Dedifferentiated amniotic fluid mesenchymal stem cell (primary cell): ENCODE measurements around the gene GAMT.
"Not testable (repeated sequence)": the region's sequence is repeated elsewhere in the genome, so short reads cannot be mapped to it uniquely, and the experiment has no call there.

Experiments used
- DNase-seq: peaks from one replicate; pipeline ENCODE4 v3.0.0-alpha.2; 2016; ENCODE audit errors: extremely low spot score

The GAMT gene

GRCh38 chr19:1401138-1401888 is at the start of gene GAMT:
Gene GAMT, minus strand, starts transcription at chr19:1401542. Its CDS starts 66 bp downstream, at chr19:1401476.
- DNase-seq: no peak

- no peak for DNase-seq
Observed at GRCh38 chr19:1449467-1450442, 48.4 kb upstream of the GAMT start, which contains the start of gene APC2. Gene APC2, plus strand, starts transcription at chr19:1450121. Its CDS starts 2,881 bp downstream, at chr19:1453002.

DNA sequence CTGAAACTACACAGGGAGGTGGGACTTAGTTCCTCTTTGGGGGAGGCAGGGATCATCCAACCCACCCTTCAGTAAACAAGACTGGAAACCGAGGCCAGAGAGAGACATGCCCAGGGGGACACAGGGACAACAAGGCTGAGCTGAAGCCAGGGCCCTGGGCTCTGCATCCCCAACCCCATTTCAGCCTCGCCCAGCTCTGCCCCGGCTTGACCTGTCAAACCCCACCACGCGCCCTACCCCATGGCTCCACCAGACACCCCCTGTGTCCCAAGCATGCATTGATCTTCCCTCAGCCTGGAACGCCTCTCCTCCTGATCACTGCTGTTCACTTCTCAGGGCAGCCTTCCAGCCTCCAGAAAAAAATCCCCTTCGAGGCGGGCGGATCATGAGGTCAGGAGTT is 46.6 kb upstream of the GAMT start:
- no peak for DNase-seq

GRCh38 chr19:1447504-1447903 is 46.2 kb upstream of the GAMT start:
- DNase-seq: no peak

DNA sequence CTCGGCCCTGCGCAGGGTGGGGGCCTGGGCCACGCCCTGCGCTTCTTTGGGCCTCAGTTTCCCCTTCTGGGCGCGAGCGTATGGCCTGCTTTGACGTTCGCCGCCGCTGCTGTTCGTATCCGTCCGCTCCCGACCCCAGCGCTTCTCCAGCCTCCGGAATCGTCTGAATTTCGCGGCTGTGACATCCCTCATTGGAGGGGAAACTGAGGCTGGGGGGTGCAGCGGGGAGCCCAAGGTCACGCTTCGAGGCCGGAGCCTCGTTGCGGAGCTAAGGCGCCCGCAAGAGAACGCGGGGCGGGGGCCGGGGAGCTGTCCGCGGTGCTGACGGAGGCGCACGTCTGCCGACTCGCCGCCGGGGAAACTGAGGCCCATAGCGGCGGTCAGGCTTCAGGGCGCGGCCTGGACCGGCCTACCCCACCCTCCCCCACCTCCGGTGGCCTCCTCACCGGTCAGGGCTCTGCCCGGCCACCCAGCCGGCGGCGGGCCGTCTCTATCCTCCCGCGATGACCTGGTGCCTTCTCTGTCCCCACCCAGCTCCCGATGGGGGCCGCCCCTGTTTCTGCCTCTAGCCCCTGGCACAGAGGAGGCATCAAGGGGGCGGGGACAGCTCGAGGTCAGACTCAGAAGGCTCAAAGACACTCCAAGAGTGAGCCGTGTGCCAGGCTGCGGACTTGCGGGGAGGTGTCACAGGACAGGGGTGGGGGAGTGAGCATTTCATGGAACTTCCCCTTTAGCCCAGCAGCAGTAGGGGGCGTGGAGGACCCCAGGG is 45.6 kb upstream of the GAMT start:
- no peak for DNase-seq

GRCh38 chr19:1445932-1446712 is 44.8 kb upstream of the GAMT start:
- DNase-seq: no peak

DNA sequence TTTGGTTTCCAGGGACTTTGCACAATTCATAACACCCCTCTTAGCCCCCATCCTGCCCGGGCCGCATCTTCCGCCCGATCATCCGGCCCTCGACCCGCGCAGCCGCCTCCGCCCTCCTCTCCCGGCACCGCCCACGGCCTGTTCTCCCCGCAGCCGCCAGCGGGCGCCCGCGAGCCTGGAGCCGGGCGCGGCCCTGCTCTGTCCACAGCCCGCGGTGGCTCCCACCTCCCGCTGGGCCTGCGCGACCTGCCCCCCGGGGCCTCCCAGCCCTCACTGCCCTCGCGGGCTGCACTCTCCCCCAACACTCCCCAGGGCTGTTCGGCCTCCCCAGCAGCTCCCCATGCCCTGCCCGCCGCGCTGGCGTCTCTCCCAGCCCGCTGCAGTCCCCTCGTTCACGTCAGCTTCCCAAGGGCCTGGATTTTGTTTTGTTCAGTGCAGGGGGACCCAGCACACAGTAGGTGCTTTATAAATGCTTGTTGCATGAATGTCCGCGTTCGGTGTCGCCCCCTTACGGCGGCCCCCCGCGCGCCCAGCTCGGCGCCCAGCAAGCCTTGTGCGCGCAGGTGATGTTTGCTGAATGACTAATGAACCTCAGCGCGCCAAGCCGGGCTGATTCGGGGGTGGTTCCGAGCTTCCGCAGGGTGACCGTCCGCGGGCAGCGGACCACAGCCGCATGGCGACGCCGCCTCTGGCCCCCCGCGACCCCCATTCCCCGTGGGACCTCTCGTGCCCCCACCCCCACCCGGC is 44.0 kb upstream of the GAMT start:
- DNase-seq: peak; percentile 35

GRCh38 chr19:1441677-1442438 is 40.5 kb upstream of the GAMT start:
- DNase-seq: no peak

DNA sequence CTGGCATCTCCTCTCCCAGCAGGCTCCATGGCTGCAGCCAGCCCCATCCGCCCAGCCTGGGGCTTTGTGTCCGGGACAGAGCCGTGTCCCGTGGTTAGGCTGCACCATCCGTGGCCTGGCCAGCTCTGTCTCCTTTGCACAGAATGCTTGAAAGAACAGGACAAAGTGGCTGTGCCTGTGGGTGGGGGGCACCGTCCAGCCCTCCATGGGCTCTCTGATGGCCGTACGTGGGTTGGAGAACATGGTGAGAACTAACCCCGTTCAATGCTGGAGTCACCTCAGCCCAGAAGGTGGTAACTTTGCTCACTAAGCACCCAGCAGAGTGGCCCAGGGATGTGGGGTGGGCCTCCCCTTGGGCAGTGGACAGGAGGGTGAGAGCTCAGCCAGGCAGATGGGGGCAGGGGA is 39.7 kb upstream of the GAMT start:
- no peak for DNase-seq

DNA sequence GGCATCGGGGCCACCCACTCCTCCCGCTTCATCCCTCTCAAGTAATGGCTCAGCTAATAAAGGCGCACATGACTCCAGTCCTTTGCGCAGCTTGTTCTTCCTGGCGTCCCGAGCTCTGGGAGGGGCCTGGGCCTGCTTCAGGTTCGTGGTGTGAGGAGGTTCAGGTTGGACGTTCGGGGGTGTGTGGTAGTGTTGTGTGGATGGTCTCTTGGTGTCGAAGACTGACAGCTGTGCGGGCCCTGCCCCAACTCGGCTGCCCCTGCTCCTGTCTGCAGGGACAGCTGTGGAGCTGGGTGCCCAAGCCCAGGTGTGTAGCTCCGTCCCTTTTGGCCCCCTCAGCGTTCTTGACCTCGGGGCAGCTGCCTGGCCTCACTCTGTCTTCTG is 39.1 kb upstream of the GAMT start:
- no peak for DNase-seq

- not testable (repeated sequence) for DNase-seq
Observed at GRCh38 chr19:1439525-1440417, 38.4 kb upstream of the GAMT start.

- DNase-seq: no peak
Observed at GRCh38 chr19:1438933-1439354, 37.6 kb upstream of the GAMT start.

GRCh38 chr19:1438035-1438932 is 36.9 kb upstream of the GAMT start, which contains the start of gene RPS15:
Gene RPS15, plus strand, starts transcription at chr19:1438396. Its CDS starts 30 bp downstream, at chr19:1438426.
- peak; percentile 92 for DNase-seq

GRCh38 chr19:1437609-1438008 is 36.3 kb upstream of the GAMT start:
- no peak for DNase-seq

DNA sequence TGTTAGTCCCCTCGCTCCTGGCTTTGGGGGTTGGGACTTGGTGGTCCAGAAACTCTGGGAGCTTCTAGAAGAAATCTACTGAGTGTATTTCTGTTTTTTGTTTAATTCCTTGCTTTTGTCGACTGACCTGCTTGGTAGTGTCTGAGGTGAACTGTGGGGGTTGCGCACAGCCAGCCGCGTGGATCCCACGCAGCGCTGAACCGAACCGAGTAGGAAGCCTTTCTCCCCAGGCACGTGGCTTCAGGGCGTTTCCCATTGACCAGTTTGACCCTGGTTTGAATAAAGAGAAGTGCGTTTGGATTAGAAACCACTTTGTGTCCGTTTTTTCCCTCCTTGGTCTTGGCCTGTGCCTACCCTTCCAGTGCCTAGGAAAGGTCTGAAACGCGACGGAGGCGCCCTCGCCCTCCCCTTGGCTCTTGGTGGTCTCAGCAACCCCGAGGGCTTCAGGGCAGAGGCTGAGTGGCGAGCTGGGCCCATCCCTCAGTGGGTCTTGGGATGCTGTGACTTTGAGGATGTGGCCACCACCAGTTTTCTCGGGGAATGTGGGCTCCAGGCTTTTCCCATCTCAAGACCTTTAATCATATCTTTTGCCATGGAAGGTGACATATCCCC is 34.1 kb upstream of the GAMT start:
- no peak for DNase-seq

DNA sequence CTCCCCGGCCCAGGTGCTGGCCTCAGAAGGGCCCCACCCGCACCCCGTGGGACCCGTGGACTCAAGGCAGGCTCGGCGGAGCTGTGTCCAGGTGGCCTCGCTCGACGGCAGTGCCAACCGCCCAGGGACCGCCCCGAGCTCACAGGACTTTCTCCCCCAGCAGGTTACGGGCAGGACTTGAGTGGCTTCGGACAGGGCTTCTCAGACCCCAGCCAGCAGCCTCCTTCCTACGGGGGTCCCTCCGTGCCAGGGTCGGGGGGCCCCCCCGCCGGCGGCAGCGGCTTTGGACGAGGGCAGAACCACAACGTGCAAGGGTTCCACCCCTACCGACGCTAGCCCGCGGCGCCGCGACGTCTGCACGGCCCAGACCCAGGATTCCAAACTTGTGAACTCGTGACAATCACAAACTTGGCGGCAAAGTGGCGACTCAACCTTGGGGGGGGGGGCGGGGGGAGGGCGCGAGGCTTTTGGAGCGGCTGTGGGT is 33.3 kb upstream of the GAMT start:
- DNase-seq: no peak

DNA sequence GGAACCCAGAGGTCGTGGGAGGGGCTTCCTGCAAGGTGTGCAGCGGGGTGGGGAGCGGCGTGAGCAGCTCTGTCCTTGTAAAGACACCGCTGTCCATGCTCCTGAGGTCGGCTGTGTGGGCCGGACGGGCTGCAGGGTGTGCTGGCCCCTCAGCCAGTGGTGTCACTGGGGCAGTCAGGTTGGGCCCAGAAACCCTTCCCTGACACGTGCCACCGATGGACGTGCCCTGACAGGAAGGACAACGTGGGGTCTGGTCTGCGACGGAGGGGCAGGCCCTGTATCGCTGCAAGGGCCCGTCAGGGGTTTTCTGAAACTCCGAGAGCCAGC is 32.7 kb upstream of the GAMT start:
- no peak for DNase-seq
